ENCODE data around the gene BMF. TPM values are rescaled to one million over a fixed set of nuclear protein-coding genes. Genes with fewer than 3 reads are reported as not detected.

Gene BMF
- total RNA-seq, 1 experiment from 2014 or later = not detected

GRCh38 chr15:40063563-40064011 is 45.1 kb downstream of the BMF start:
- no peaks in the 10 kb centered on the region for H3K9me3 Mint-ChIP-seq (ENCODE audit: unreplicated experiment)
- no peak overlapping the region for H3K4me3 Mint-ChIP-seq (ENCODE audit: unreplicated experiment)
- ChIA-PET POLR2A (interaction anchor here (0.6 to 0.9 kb wide), 2 partner anchors 10 to 47 kb away, joined by 3 read pairs; no protein-coding TSS in a partner anchor), CTCF (interaction anchor here (0.9 to 2.4 kb wide), 2 partner anchors 40 to 46 kb away, joined by 3 to 17 read pairs; no protein-coding TSS in a partner anchor)
- intact Hi-C loops (cut with micrococcal nuclease) = no loop called here
- H3K4me1 Mint-ChIP-seq (ENCODE audit: insufficient read depth, unreplicated experiment) = peaks cover 3% of the 10 kb centered on the region
- DNase-seq (ENCODE audit: unreplicated experiment) = peak; percentile 91
- no peak overlapping the region for H3K27ac Mint-ChIP-seq (ENCODE audit: low read depth, unreplicated experiment)
- TF ChIP-seq, protein P1, sequence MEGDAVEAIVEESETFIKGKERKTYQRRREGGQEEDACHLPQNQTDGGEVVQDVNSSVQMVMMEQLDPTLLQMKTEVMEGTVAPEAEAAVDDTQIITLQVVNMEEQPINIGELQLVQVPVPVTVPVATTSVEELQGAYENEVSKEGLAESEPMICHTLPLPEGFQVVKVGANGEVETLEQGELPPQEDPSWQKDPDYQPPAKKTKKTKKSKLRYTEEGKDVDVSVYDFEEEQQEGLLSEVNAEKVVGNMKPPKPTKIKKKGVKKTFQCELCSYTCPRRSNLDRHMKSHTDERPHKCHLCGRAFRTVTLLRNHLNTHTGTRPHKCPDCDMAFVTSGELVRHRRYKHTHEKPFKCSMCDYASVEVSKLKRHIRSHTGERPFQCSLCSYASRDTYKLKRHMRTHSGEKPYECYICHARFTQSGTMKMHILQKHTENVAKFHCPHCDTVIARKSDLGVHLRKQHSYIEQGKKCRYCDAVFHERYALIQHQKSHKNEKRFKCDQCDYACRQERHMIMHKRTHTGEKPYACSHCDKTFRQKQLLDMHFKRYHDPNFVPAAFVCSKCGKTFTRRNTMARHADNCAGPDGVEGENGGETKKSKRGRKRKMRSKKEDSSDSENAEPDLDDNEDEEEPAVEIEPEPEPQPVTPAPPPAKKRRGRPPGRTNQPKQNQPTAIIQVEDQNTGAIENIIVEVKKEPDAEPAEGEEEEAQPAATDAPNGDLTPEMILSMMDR (IDR thresholded peaks at IDR 0.05; ENCODE audit: unreplicated experiment) = no peak
- no peaks in the 10 kb centered on the region for H3K27me3 Mint-ChIP-seq (ENCODE audit: insufficient read depth, unreplicated experiment)
- H3K36me3 Mint-ChIP-seq (ENCODE audit: insufficient read depth, unreplicated experiment) = peaks cover under 1% of the 10 kb centered on the region
- no TSS peak for BruUV-seq (replicated peaks)

DNA sequence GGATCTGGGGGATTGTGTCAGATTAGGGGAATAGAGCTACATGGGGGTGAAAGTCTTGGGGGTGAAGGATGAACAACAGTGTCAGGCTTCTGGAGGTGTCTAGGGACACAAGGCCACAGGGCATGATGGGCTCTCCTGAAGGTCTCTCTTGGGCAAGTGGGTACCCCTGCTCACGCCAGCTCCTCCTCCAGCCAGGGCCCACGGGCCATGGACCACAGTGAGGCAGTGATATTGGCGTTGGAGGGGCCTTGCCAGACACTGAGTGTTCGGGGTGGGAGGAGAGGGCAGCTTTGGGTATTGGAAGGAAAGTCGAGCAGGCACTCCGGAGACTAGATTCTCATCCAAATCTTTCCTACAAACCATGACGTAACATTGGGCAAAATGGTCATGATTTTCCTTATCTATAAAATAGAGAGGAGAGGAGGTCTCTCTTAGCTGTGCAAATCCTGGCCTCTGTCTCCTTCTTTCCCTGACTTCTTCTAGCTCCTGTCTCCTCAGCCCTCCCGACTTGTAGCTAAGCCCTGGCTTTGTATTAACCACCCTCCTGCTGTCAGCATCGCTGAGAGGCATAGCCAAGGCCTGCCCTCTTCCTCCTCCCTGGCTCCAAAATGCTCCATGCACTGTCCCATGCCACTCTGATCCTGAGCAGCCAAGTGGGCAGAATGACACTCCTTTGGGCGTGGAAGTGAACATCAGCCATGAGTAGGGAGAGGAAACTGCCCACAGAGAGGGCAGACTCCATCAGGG is 45.7 kb downstream of the BMF start:
- intact Hi-C loops (cut with micrococcal nuclease) = no loop called here
- BruUV-seq (replicated peaks) = no TSS peak
- DNase-seq (ENCODE audit: unreplicated experiment) = no peak
- H3K27me3 Mint-ChIP-seq (ENCODE audit: insufficient read depth, unreplicated experiment) = no peaks in the 10 kb centered on the region
- no peaks in the 10 kb centered on the region for H3K9me3 Mint-ChIP-seq (ENCODE audit: unreplicated experiment)
- ChIA-PET CTCF (interaction anchor here (0.9 to 2.4 kb wide), 2 partner anchors 41 to 47 kb away, joined by 3 to 17 read pairs; no protein-coding TSS in a partner anchor), POLR2A (interaction anchor here (0.9 kb wide), 1 partner anchor 9 kb away, joined by 3 read pairs; no protein-coding TSS in a partner anchor)
- no peak overlapping the region for H3K4me3 Mint-ChIP-seq (ENCODE audit: unreplicated experiment)
- peaks cover 9% of the 10 kb centered on the region for H3K4me1 Mint-ChIP-seq (ENCODE audit: insufficient read depth, unreplicated experiment)
- H3K27ac Mint-ChIP-seq (ENCODE audit: low read depth, unreplicated experiment) = no peak overlapping the region
- H3K36me3 Mint-ChIP-seq (ENCODE audit: insufficient read depth, unreplicated experiment) = peaks cover 5% of the 10 kb centered on the region
- TF ChIP-seq, protein P1 (IDR thresholded peaks at IDR 0.05; ENCODE audit: unreplicated experiment) = no peak

GRCh38 chr15:40061212-40061901 is 47.3 kb downstream of the BMF start:
- Mint-ChIP-seq H3K36me3 (ENCODE audit: insufficient read depth, unreplicated experiment) (peaks cover 5% of the 10 kb centered on the region), H3K4me1 (ENCODE audit: insufficient read depth, unreplicated experiment) (peaks cover 10% of the 10 kb centered on the region), H3K27me3 (ENCODE audit: insufficient read depth, unreplicated experiment) (no peaks in the 10 kb centered on the region), H3K4me3 (ENCODE audit: unreplicated experiment) (no peak overlapping the region), H3K27ac (ENCODE audit: low read depth, unreplicated experiment) (no peak overlapping the region), H3K9me3 (ENCODE audit: unreplicated experiment) (no peaks in the 10 kb centered on the region)
- intact Hi-C loops (cut with micrococcal nuclease) = no loop called here
- TF ChIP-seq, protein P1 (IDR thresholded peaks at IDR 0.05; ENCODE audit: unreplicated experiment) = no peak
- CTCF ChIA-PET = interaction anchor here (1.9 to 2.9 kb wide), 3 partner anchors 13 to 43 kb away, joined by 5 to 17 read pairs (median 11); no protein-coding TSS in a partner anchor
- POLR2A ChIA-PET = interaction anchor here (1.0 kb wide), 1 partner anchor 14 kb away, joined by 3 read pairs; no protein-coding TSS in a partner anchor
- BruUV-seq (replicated peaks) = no TSS peak
- no peak for DNase-seq (ENCODE audit: unreplicated experiment)
